ENCODE results near the gene COL17A1.

GRCh38 chr10:104052431-104052830, 33.2 kb downstream of the COL17A1 start:
- TF ChIP-seq CTCF (IDR thresholded peaks at IDR 0.05; ENCODE audit: low read length), result no peak
- no peak for TF ChIP-seq EZH2 (optimal IDR thresholded peaks at IDR 0.05; ENCODE audit: low read depth, low read length)

Data from MM.1S (cell line).